ENCODE results near the gene KRTAP10-4.
"Not testable (repeated sequence)": the region's sequence is repeated elsewhere in the genome, so short reads cannot be mapped to it uniquely, and the experiment has no call there.

GRCh38 chr21:44558329-44558675 lies 15.2 kb upstream of the KRTAP10-4 start:
- TF ChIP-seq CTCF (IDR thresholded peaks at IDR 0.05); POLR2AphosphoS5 (IDR thresholded peaks at IDR 0.05); POLR2A (IDR thresholded peaks at IDR 0.05); EP300 (IDR thresholded peaks at IDR 0.05; ENCODE audit: low read depth): not testable (repeated sequence)

All from transverse colon (tissue), 4 donors.